ENCODE results near the gene SERPINA5. TPM values are rescaled to one million over a fixed set of nuclear protein-coding genes. Genes with fewer than 3 reads are reported as not detected.

SERPINA5 gene
- total and polyA plus RNA-seq, 2 of the 13 experiments (the other 11 are each of a cell fraction or from before 2014, with no cell fraction given) = 449 to 498 TPM

- no peak for TF ChIP-seq HMG20B (CRISPR knock-in tag; conservative IDR thresholded peaks at IDR 0.05)
- TF ChIP-seq RBAK (CRISPR knock-in tag; IDR thresholded peaks at IDR 0.05) = no peak
- TF ChIP-seq HDAC2 (CRISPR knock-in tag; IDR thresholded peaks at IDR 0.05) = peak; percentile 41
- no peak for TF ChIP-seq SYNCRIP (IDR thresholded peaks at IDR 0.05; ENCODE audit: insufficient read depth, low read depth, low read length)
- TF ChIP-seq POGK (CRISPR knock-in tag; conservative IDR thresholded peaks at IDR 0.05) = peak; percentile 56; the same call in 1 of the 2 replicates
- no peak for TF ChIP-seq ZNF589 (CRISPR knock-in tag; conservative IDR thresholded peaks at IDR 0.05)
- TF ChIP-seq AKAP8 (CRISPR knock-in tag; IDR thresholded peaks at IDR 0.05) = no peak
- no peak for TF ChIP-seq ZNF737 (CRISPR knock-in tag; IDR thresholded peaks at IDR 0.05; ENCODE audit: borderline replicate concordance)
- TF ChIP-seq ZNF232 (CRISPR knock-in tag; IDR thresholded peaks at IDR 0.05; ENCODE audit: borderline replicate concordance) = no peak
- no peak for TF ChIP-seq ZNF431 (CRISPR knock-in tag; IDR thresholded peaks at IDR 0.05; ENCODE audit: borderline replicate concordance, low read depth)
- 0 out of 2 replicates have a peak, but pooled peaks have one; percentile 14 for TF ChIP-seq NFIC (IDR thresholded peaks at IDR 0.05; ENCODE audit: low read length)
- TF ChIP-seq SATB2 (CRISPR knock-in tag; IDR thresholded peaks at IDR 0.05) = no peak
- no peak for TF ChIP-seq REXO4 (CRISPR knock-in tag; IDR thresholded peaks at IDR 0.05; ENCODE audit: borderline replicate concordance)
- TF ChIP-seq SRSF4 (IDR thresholded peaks at IDR 0.05; ENCODE audit: low read depth, low read length, poor library complexity, severe bottlenecking) = no peak
- no peak for TF ChIP-seq AHDC1 (CRISPR knock-in tag; IDR thresholded peaks at IDR 0.05; ENCODE audit: borderline replicate concordance)
- TF ChIP-seq FOXA1 (IDR thresholded peaks at IDR 0.05) = no peak
- TF ChIP-seq FOXA1 (CRISPR knock-in tag; IDR thresholded peaks at IDR 0.05) = 0 out of 2 replicates have a peak, but pooled peaks have one; percentile 22
- TF ChIP-seq ZNF207 (IDR thresholded peaks at IDR 0.05; ENCODE audit: borderline replicate concordance) = no peak
- no peak for TF ChIP-seq ASH2L (IDR thresholded peaks at IDR 0.05; ENCODE audit: insufficient read length, low read depth, low read length)
- TF ChIP-seq ZNF333 (CRISPR knock-in tag; IDR thresholded peaks at IDR 0.05; ENCODE audit: borderline replicate concordance) = no peak
- TF ChIP-seq TCF7 (IDR thresholded peaks at IDR 0.05; ENCODE audit: low read depth) = no peak
- no peak for TF ChIP-seq ZNF33A (CRISPR knock-in tag; IDR thresholded peaks at IDR 0.05; ENCODE audit: borderline replicate concordance)
- TF ChIP-seq NR2F6 (IDR thresholded peaks at IDR 0.05) = peak; percentile 82
- peak; percentile 84 for TF ChIP-seq NR2F6 (CRISPR knock-in tag; IDR thresholded peaks at IDR 0.05)
Observed at GRCh38 chr14:94581127-94581999, at the start of gene SERPINA5 (continued).
